ENCODE measurements around the gene TRPC1.

The TRPC1 gene

GRCh38 chr3:142828703-142829305 lies 105.0 kb downstream of the TRPC1 start:
- H3K27me3 ChIP-seq (ENCODE audit: insufficient read depth, low read length, poor library complexity, severe bottlenecking), result no peaks in the 10 kb centered on the region
- TF ChIP-seq, protein P1, sequence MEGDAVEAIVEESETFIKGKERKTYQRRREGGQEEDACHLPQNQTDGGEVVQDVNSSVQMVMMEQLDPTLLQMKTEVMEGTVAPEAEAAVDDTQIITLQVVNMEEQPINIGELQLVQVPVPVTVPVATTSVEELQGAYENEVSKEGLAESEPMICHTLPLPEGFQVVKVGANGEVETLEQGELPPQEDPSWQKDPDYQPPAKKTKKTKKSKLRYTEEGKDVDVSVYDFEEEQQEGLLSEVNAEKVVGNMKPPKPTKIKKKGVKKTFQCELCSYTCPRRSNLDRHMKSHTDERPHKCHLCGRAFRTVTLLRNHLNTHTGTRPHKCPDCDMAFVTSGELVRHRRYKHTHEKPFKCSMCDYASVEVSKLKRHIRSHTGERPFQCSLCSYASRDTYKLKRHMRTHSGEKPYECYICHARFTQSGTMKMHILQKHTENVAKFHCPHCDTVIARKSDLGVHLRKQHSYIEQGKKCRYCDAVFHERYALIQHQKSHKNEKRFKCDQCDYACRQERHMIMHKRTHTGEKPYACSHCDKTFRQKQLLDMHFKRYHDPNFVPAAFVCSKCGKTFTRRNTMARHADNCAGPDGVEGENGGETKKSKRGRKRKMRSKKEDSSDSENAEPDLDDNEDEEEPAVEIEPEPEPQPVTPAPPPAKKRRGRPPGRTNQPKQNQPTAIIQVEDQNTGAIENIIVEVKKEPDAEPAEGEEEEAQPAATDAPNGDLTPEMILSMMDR (conservative IDR thresholded peaks at IDR 0.05; ENCODE audit: low read length), result peak; percentile 96
- TF ChIP-seq EZH2phosphoT487 (IDR thresholded peaks at IDR 0.05; ENCODE audit: borderline replicate concordance), result no peak
- no peak overlapping the region for H3K4me3 ChIP-seq (ENCODE audit: low read length, poor library complexity, severe bottlenecking)
- no peak overlapping the region for H3K9ac ChIP-seq (ENCODE audit: low read depth, low read length, poor library complexity, severe bottlenecking)
- no peaks in the 10 kb centered on the region for H3K9me3 ChIP-seq (ENCODE audit: insufficient read depth, low read depth, low read length)
- no peaks in the 10 kb centered on the region for H3K36me3 ChIP-seq (ENCODE audit: insufficient read depth, low read length)
- H2AFZ ChIP-seq (ENCODE audit: low read length), result peak overlapping the region; percentile 65
- no peaks in the 10 kb centered on the region for H3K9me2 ChIP-seq (replicated peaks; ENCODE audit: low read depth, low read length)
- no peaks in the 10 kb centered on the region for H4K20me1 ChIP-seq (ENCODE audit: insufficient read depth, low read length, poor library complexity, severe bottlenecking)
- no peaks in the 10 kb centered on the region for H3F3A ChIP-seq (ENCODE audit: low read depth)
- no peaks in the 10 kb centered on the region for H3K79me2 ChIP-seq (ENCODE audit: insufficient read depth, low read length)
- no peaks in the 10 kb centered on the region for H3K4me1 ChIP-seq (ENCODE audit: insufficient read depth, low read length, poor library complexity, severe bottlenecking)
- H3K4me2 ChIP-seq (ENCODE audit: low read depth, low read length, poor library complexity, severe bottlenecking), result no peak overlapping the region

GRCh38 chr3:142837526-142837925 lies 113.7 kb downstream of the TRPC1 start:
- Histone ChIP-seq H3K9ac (ENCODE audit: low read depth, low read length, poor library complexity, severe bottlenecking) (no peak overlapping the region), H3F3A (ENCODE audit: low read depth) (no peaks in the 10 kb centered on the region), H3K4me3 (ENCODE audit: low read length, poor library complexity, severe bottlenecking) (no peak overlapping the region), H3K9me2 (replicated peaks; ENCODE audit: low read depth, low read length) (no peaks in the 10 kb centered on the region), H3K4me1 (ENCODE audit: insufficient read depth, low read length, poor library complexity, severe bottlenecking) (peaks cover 6% of the 10 kb centered on the region), H4K20me1 (ENCODE audit: insufficient read depth, low read length, poor library complexity, severe bottlenecking) (no peaks in the 10 kb centered on the region), H3K9me3 (ENCODE audit: insufficient read depth, low read depth, low read length) (no peaks in the 10 kb centered on the region), H3K4me2 (ENCODE audit: low read depth, low read length, poor library complexity, severe bottlenecking) (no peak overlapping the region), H2AFZ (ENCODE audit: low read length) (no peak overlapping the region), H3K36me3 (ENCODE audit: insufficient read depth, low read length) (no peaks in the 10 kb centered on the region), H3K79me2 (ENCODE audit: insufficient read depth, low read length) (no peaks in the 10 kb centered on the region), H3K27me3 (ENCODE audit: insufficient read depth, low read length, poor library complexity, severe bottlenecking) (no peaks in the 10 kb centered on the region)
- no peak for TF ChIP-seq EZH2phosphoT487 (IDR thresholded peaks at IDR 0.05; ENCODE audit: borderline replicate concordance)
- TF ChIP-seq, protein P1 (conservative IDR thresholded peaks at IDR 0.05; ENCODE audit: low read length), result no peak

- Histone ChIP-seq H4K20me1 (ENCODE audit: insufficient read depth, low read length, poor library complexity, severe bottlenecking) (no peaks in the 10 kb centered on the region), H3K9me3 (ENCODE audit: insufficient read depth, low read depth, low read length) (no peaks in the 10 kb centered on the region), H3K4me3 (ENCODE audit: low read length, poor library complexity, severe bottlenecking) (no peak overlapping the region), H3K36me3 (ENCODE audit: insufficient read depth, low read length) (no peaks in the 10 kb centered on the region), H3K27me3 (ENCODE audit: insufficient read depth, low read length, poor library complexity, severe bottlenecking) (no peaks in the 10 kb centered on the region), H2AFZ (ENCODE audit: low read length) (no peak overlapping the region), H3K79me2 (ENCODE audit: insufficient read depth, low read length) (no peaks in the 10 kb centered on the region), H3F3A (ENCODE audit: low read depth) (no peaks in the 10 kb centered on the region), H3K4me2 (ENCODE audit: low read depth, low read length, poor library complexity, severe bottlenecking) (no peak overlapping the region), H3K4me1 (ENCODE audit: insufficient read depth, low read length, poor library complexity, severe bottlenecking) (peaks cover 6% of the 10 kb centered on the region), H3K9ac (ENCODE audit: low read depth, low read length, poor library complexity, severe bottlenecking) (no peak overlapping the region), H3K9me2 (replicated peaks; ENCODE audit: low read depth, low read length) (no peaks in the 10 kb centered on the region)
- TF ChIP-seq EZH2phosphoT487 (IDR thresholded peaks at IDR 0.05; ENCODE audit: borderline replicate concordance), result no peak
- TF ChIP-seq, protein P1 (conservative IDR thresholded peaks at IDR 0.05; ENCODE audit: low read length), result no peak
These were observed 116.0 kb downstream of the TRPC1 start for GRCh38 chr3:142839831-142840230.

Data from Loucy (cell line).